Lung (tissue), 12 donors: Measurements from ENCODE around the gene SIL1. TPM values are rescaled to one million over a fixed set of nuclear protein-coding genes. Genes with fewer than 3 reads are reported as not detected.

ENCODE experiments used
- ATAC-seq: fragments of 200-7000 bp; cut with Tn5 transposase; one replicate; pipeline ENCODE4 v1.9.1; 2020; ENCODE audit warnings: moderate number of reproducible peaks; ENCODE audit not compliant: insufficient read depth, low FRiP score
- DNase-seq, 3 donors: peaks; one replicate each; pipeline ENCODE4 v3.0.0-alpha.2; 2013 to 2017
- H3K27ac ChIP-seq, 2 donors: one replicate each; pipeline ENCODE4 v1.5.1; 2013; ENCODE audit warnings: mild to moderate bottlenecking in 2 of 2, moderate library complexity in 2 of 2, control low read depth in 1 of 2, inconsistent platforms in 1 of 2, low read depth in 1 of 2, low read length in 1 of 2
- H3K27me3 ChIP-seq, 3 donors: one replicate each; pipeline ENCODE4 v1.5.1; 2013; ENCODE audit warnings: low read length in 2 of 3; ENCODE audit not compliant: control insufficient read depth in 3 of 3, insufficient read depth in 3 of 3
- H3K36me3 ChIP-seq, 4 donors: one replicate each; pipeline ENCODE4 v1.5.1; 2013; ENCODE audit warnings: low read length in 4 of 4, mild to moderate bottlenecking in 1 of 4, moderate library complexity in 1 of 4; ENCODE audit not compliant: control insufficient read depth in 4 of 4, insufficient read depth in 4 of 4
- H3K4me1 ChIP-seq, 5 donors: one replicate each; pipeline ENCODE4 v1.5.1; 2013; ENCODE audit warnings: low read length in 5 of 5, mild to moderate bottlenecking in 2 of 5, moderate library complexity in 1 of 5; ENCODE audit not compliant: control insufficient read depth in 5 of 5, insufficient read depth in 5 of 5
- H3K4me3 ChIP-seq: one replicate; pipeline ENCODE4 v1.5.1; 2013; ENCODE audit warnings: mild to moderate bottlenecking, control low read depth, moderate library complexity
- H3K9ac ChIP-seq, 2 donors: one replicate each; pipeline ENCODE4 v1.5.1; 2013; ENCODE audit warnings: low read length in 2 of 2, control low read depth in 1 of 2; ENCODE audit not compliant: insufficient read depth in 1 of 2
- H3K9me3 ChIP-seq, 4 donors: one replicate each; pipeline ENCODE4 v1.5.1; 2013; ENCODE audit warnings: low read length in 3 of 4, mild to moderate bottlenecking in 1 of 4, moderate library complexity in 1 of 4; ENCODE audit not compliant: control insufficient read depth in 4 of 4, insufficient read depth in 3 of 4
- CTCF ChIP-seq: IDR thresholded peaks from 2 replicates; pipeline ENCODE4 v1.5.1; 2012; ENCODE audit warnings: mild to moderate bottlenecking; ENCODE audit errors: control extremely low read depth, extremely low read depth
- WGBS, 2 donors: extraction: QIAGEN DNeasy Blood & Tissue Kit; methylation state at CpG; one replicate each; pipeline ENCODE4 v1.1.7; 2013; 5-methylcytosine and 5-hydroxymethylcytosine counted together
- polyA plus RNA-seq, 2 donors: library from polyadenylated mRNA; stranded (reverse); fragments of 200-250 nt; gene quantifications; one replicate each; pipeline ENCODE4 v1.2.1, GENCODE V29; 2013
- total RNA-seq, 2 donors: library from RNA; depleted of rRNA in 1 of 2; stranded (reverse); fragments of >200 nt in 1 of 2; gene quantifications; one replicate each; pipeline ENCODE4 v1.2.1, GENCODE V29; 2014 to 2021
- donor health status: control.
- donor health status: control.
- donor health status: Bipolar disorder and iron deficiency.
- donor health status: healthy.
- donor health status: DM: yes; HTN: yes; CAD: no.

SIL1 gene
- total and polyA plus RNA-seq, 4 donors, result 38.5 to 109 (median 78.4) TPM

GRCh38 chr5:138967791-138968448, 230.2 kb downstream of the SIL1 start:
- ATAC-seq, result no peak
- no peak overlapping the region for H3K4me3 ChIP-seq
- H3K36me3 ChIP-seq, result no peaks in the 10 kb centered on the region
- H3K27me3 ChIP-seq, result no peaks in the 10 kb centered on the region
- no peaks in the 10 kb centered on the region for H3K9me3 ChIP-seq
- H3K27ac ChIP-seq, result no peak overlapping the region
- peak in 1 of 3 donors; percentile 41 for DNase-seq
- no peak overlapping the region for H3K9ac ChIP-seq
- peaks cover 2 to 30% (median 22%) of the 10 kb centered on the region in 5 donors for H3K4me1 ChIP-seq
- 77 to 84% methylated on average over 10 of the region's 10 CpGs for WGBS, 2 donors
- TF ChIP-seq CTCF, result no peak

GRCh38 chr5:138966236-138966985, 231.8 kb downstream of the SIL1 start:
- Histone ChIP-seq H3K27ac (no peak overlapping the region), H3K9me3 (no peaks in the 10 kb centered on the region), H3K4me1 (peaks cover 0 to 45% (median 30%) of the 10 kb centered on the region in 5 donors), H3K4me3 (no peak overlapping the region), H3K9ac (no peak overlapping the region), H3K36me3 (no peaks in the 10 kb centered on the region), H3K27me3 (no peaks in the 10 kb centered on the region)
- WGBS, 2 donors, result 98 to 99% methylated on average over 10 of the region's 10 CpGs
- no peak for TF ChIP-seq CTCF
- DNase-seq (no peak), ATAC-seq (no peak)

GRCh38 chr5:138965626-138966025, 232.5 kb downstream of the SIL1 start:
- TF ChIP-seq CTCF, result no peak
- peaks cover 0 to 51% (median 33%) of the 10 kb centered on the region in 5 donors for H3K4me1 ChIP-seq
- H3K27me3 ChIP-seq, result no peaks in the 10 kb centered on the region
- DNase-seq, result no peak
- H3K9me3 ChIP-seq, result no peaks in the 10 kb centered on the region
- ATAC-seq, result no peak
- H3K4me3 ChIP-seq, result no peak overlapping the region
- 95 to 99% methylated on average over 2 of the region's 2 CpGs for WGBS, 2 donors
- no peak overlapping the region for H3K27ac ChIP-seq
- H3K9ac ChIP-seq, result no peak overlapping the region
- H3K36me3 ChIP-seq, result no peaks in the 10 kb centered on the region
